Endometrium (tissue), 2 donors: ENCODE results near the gene ADAMTS12.
A peak's percentile ranks its signal among the peaks of the same experiment; 100 is the strongest.
"Not testable (repeated sequence)": the region's sequence is repeated elsewhere in the genome, so short reads cannot be mapped to it uniquely, and the experiment has no call there.

Source experiments
- FAIRE-seq: peaks from 2 replicates; lab custom pipeline; 2012; peaks lifted over from hg19 to GRCh38; lab: Jason Lieb, UNC
- donor health status: control.
- donor health status: control.

The ADAMTS12 gene

GRCh38 chr5:33524476-33524875, 367.3 kb downstream of the ADAMTS12 start:
- FAIRE-seq = no peak

GRCh38 chr5:33523208-33523771, 368.5 kb downstream of the ADAMTS12 start:
- no peak for FAIRE-seq

GRCh38 chr5:33516421-33516820, 375.4 kb downstream of the ADAMTS12 start:
- FAIRE-seq = no peak

GRCh38 chr5:33515366-33515765, 376.4 kb downstream of the ADAMTS12 start:
- not testable (repeated sequence) for FAIRE-seq

- FAIRE-seq = no peak
These were observed 378.2 kb downstream of the ADAMTS12 start for GRCh38 chr5:33513462-33514185.

- no peak for FAIRE-seq
These were observed 382.8 kb downstream of the ADAMTS12 start for GRCh38 chr5:33509036-33509435.

- FAIRE-seq = no peak
These were observed 384.4 kb downstream of the ADAMTS12 start for GRCh38 chr5:33507426-33507825.

GRCh38 chr5:33504570-33504969, 387.2 kb downstream of the ADAMTS12 start:
- no peak for FAIRE-seq

GRCh38 chr5:33501899-33502298, 389.9 kb downstream of the ADAMTS12 start:
- no peak for FAIRE-seq

- no peak for FAIRE-seq
These were observed 390.5 kb downstream of the ADAMTS12 start for GRCh38 chr5:33501260-33501659.

GRCh38 chr5:33494466-33494865, 397.3 kb downstream of the ADAMTS12 start:
- FAIRE-seq = peak; percentile 94

GRCh38 chr5:33491941-33492340, 399.8 kb downstream of the ADAMTS12 start:
- FAIRE-seq = no peak

- no peak for FAIRE-seq
These were observed 401.6 kb downstream of the ADAMTS12 start for GRCh38 chr5:33490071-33490665.

- no peak for FAIRE-seq
These were observed 402.2 kb downstream of the ADAMTS12 start for GRCh38 chr5:33489481-33490067.

GRCh38 chr5:33488558-33489355, 403.0 kb downstream of the ADAMTS12 start:
- no peak for FAIRE-seq

GRCh38 chr5:33487236-33487635, 404.6 kb downstream of the ADAMTS12 start:
- FAIRE-seq = peak; percentile 53

- FAIRE-seq = no peak
These were observed 409.5 kb downstream of the ADAMTS12 start for GRCh38 chr5:33482335-33482734.

- no peak for FAIRE-seq
These were observed 410.9 kb downstream of the ADAMTS12 start for GRCh38 chr5:33480876-33481275.

- FAIRE-seq = no peak
These were observed 412.5 kb downstream of the ADAMTS12 start for GRCh38 chr5:33479311-33479710.

- FAIRE-seq = no peak
These were observed 414.0 kb downstream of the ADAMTS12 start for GRCh38 chr5:33477816-33478215.

GRCh38 chr5:33476992-33477391, 414.8 kb downstream of the ADAMTS12 start:
- FAIRE-seq = no peak

GRCh38 chr5:33475706-33476105, 416.1 kb downstream of the ADAMTS12 start:
- FAIRE-seq = no peak
